ENCODE results near the gene TNFRSF1A. TPM values are rescaled to one million over a fixed set of nuclear protein-coding genes. Genes with fewer than 3 reads are reported as not detected.

Gene TNFRSF1A
- total and polyA plus RNA-seq, 9 of the 15 experiments (the other 6 are each of a cell fraction or from before 2014, with no cell fraction given) = 0.76 to 43.5 (median 30.0) TPM

DNA sequence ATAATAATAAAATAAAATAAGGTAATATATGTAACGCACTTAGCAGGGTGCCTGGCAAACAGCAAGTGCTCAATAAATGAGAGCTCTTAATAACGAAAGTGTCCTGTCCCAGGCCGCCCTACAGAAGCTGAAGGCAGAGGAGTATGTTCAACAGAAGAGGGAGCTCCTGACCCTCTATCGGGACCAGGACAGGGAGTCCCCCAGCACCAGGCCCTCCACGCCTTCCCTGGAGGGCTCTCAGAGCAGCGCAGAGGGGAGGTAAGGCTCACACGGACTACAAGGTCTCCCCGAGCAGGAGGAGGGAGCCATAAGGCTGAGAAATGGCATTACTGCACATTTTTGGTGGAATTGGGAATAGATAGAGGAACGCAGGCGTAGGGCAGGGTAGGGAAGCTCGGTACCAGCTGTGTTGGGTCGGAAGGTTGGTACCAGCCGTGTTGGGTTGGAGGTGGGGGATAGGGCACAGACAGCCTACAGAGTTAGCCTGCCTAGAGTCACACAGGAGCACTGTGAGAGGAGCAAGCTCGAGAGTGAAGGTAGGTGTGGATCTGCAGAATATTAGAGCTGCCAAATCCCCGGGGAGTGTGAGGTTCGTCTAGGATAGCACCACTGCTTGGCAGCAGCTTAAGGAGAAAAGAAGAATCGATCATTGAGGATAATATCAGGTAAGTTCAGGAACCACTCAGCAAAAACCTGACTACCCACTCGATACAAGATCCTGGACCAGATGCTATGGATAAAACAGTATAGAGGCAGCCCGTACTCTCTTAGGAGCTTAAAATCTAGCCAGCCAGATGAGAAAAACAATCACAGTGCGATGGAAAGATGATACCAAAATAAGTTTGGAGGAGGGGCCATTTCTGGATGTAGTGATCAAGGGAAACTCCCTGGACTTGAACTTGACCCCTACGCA is 15.3 kb downstream of the TNFRSF1A start:
- no peak overlapping the region for H3K4me2 ChIP-seq (ENCODE audit: insufficient read depth, low read length)
- H3K27me3 ChIP-seq (ENCODE audit: control insufficient read depth in 2 of 2, insufficient read depth in 2 of 2, low read length in 2 of 2) = no peaks in the 10 kb centered on the region
- ChIA-PET CTCF (ENCODE audit: low intra/inter-chr PET ratio) (interaction anchor here (1.9 kb wide), 1 partner anchor 139 kb away, joined by 9 read pairs; no protein-coding TSS in a partner anchor), POLR2A (interaction anchor here (0.6 to 3.3 kb wide), 8 partner anchors 11 to 144 kb away, joined by 3 to 38 read pairs (median 3); partner anchors contain the start of genes LTBR and VAMP1)
- BruUV-seq (replicated peaks) = no TSS peak
- no peaks in the 10 kb centered on the region for H3K9me1 ChIP-seq (ENCODE audit: control insufficient read depth, insufficient read depth, low read length)
- peak; percentile 81 for ATAC-seq
- peak; percentile 23 to 67 (median 48) for DNase-seq (ENCODE audit: extremely low read depth in 1 of 4, low spot score in 3 of 4)
- H2AFZ ChIP-seq (ENCODE audit: low read depth, low read length) = no peak overlapping the region
- H4K20me1 ChIP-seq (replicated peaks; ENCODE audit: control insufficient read depth, insufficient read depth, low read length) = no peaks in the 10 kb centered on the region
- no peak overlapping the region for H3K4me3 ChIP-seq
- 49% methylated on average over 16 of the region's 21 CpGs for WGBS (ENCODE audit: insufficient coverage, low coverage, missing lambda C conversion rate)
- H3K27ac ChIP-seq (ENCODE audit: extremely low read depth, low read depth, low read length) = no peak overlapping the region
- H3K9me3 ChIP-seq (replicated peaks; ENCODE audit: control insufficient read depth, insufficient read depth, low read depth, low read length) = no peaks in the 10 kb centered on the region
- H3K36me3 ChIP-seq (ENCODE audit: control insufficient read depth, insufficient read depth, low read length) = peaks cover 29% of the 10 kb centered on the region; the same call in 2 of the 3 replicates
- in situ Hi-C loops (cut with MboI) = no loop called here
- H3K79me2 ChIP-seq (ENCODE audit: control insufficient read depth, insufficient read depth, low read length) = no peaks in the 10 kb centered on the region
- peaks cover 16 to 19% of the 10 kb centered on the region in 2 experiments; a peak in 4 of 5 replicates for H3K4me1 ChIP-seq (replicated peaks in 1 of 2; ENCODE audit: control insufficient read depth in 2 of 2, insufficient read depth in 2 of 2, low read length in 2 of 2)
- no peak overlapping the region; a peak in 1 of 4 replicates for H3K9ac ChIP-seq (ENCODE audit: insufficient read depth in 1 of 2, low read depth in 2 of 2, low read length in 2 of 2)
- FAIRE-seq = peak; percentile 63
- intact Hi-C loops (cut with micrococcal nuclease) = loop anchor here (1.0 to 10.0 kb wide), 3 partner anchors 96 to 208 kb away; partner anchors contain the start of gene GAPDH
- 0 out of 2 replicates have a peak, but pooled peaks have one; percentile 37 for TF ChIP-seq POLR2A (conservative IDR thresholded peaks at IDR 0.05)
- TF ChIP-seq HNRNPLL (IDR thresholded peaks at IDR 0.05; ENCODE audit: low read depth, low read length, poor library complexity, severe bottlenecking) = no peak
- TF ChIP-seq ZKSCAN8 (CRISPR knock-in tag; IDR thresholded peaks at IDR 0.05) = peak; percentile 82
- TF ChIP-seq MEIS2 (IDR thresholded peaks at IDR 0.05; ENCODE audit: partially characterized antibody) = no peak
- TF ChIP-seq, protein P1, sequence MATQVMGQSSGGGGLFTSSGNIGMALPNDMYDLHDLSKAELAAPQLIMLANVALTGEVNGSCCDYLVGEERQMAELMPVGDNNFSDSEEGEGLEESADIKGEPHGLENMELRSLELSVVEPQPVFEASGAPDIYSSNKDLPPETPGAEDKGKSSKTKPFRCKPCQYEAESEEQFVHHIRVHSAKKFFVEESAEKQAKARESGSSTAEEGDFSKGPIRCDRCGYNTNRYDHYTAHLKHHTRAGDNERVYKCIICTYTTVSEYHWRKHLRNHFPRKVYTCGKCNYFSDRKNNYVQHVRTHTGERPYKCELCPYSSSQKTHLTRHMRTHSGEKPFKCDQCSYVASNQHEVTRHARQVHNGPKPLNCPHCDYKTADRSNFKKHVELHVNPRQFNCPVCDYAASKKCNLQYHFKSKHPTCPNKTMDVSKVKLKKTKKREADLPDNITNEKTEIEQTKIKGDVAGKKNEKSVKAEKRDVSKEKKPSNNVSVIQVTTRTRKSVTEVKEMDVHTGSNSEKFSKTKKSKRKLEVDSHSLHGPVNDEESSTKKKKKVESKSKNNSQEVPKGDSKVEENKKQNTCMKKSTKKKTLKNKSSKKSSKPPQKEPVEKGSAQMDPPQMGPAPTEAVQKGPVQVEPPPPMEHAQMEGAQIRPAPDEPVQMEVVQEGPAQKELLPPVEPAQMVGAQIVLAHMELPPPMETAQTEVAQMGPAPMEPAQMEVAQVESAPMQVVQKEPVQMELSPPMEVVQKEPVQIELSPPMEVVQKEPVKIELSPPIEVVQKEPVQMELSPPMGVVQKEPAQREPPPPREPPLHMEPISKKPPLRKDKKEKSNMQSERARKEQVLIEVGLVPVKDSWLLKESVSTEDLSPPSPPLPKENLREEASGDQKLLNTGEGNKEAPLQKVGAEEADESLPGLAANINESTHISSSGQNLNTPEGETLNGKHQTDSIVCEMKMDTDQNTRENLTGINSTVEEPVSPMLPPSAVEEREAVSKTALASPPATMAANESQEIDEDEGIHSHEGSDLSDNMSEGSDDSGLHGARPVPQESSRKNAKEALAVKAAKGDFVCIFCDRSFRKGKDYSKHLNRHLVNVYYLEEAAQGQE (IDR thresholded peaks at IDR 0.05; ENCODE audit: borderline replicate concordance) = peak; percentile 60; the same call in 1 of the 2 replicates
- TF ChIP-seq, protein P1 (CRISPR knock-in tag; IDR thresholded peaks at IDR 0.05; ENCODE audit: low read depth) = no peak
- no peak for TF ChIP-seq TCF7L2 (IDR thresholded peaks at IDR 0.05; ENCODE audit: low read depth, low read length)
- TF ChIP-seq, protein P2, sequence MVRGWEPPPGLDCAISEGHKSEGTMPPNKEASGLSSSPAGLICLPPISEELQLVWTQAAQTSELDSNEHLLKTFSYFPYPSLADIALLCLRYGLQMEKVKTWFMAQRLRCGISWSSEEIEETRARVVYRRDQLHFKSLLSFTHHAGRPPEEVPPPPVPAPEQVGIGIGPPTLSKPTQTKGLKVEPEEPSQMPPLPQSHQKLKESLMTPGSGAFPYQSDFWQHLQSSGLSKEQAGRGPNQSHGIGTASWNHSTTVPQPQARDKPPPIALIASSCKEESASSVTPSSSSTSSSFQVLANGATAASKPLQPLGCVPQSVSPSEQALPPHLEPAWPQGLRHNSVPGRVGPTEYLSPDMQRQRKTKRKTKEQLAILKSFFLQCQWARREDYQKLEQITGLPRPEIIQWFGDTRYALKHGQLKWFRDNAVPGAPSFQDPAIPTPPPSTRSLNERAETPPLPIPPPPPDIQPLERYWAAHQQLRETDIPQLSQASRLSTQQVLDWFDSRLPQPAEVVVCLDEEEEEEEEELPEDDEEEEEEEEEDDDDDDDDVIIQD (CRISPR knock-in tag; IDR thresholded peaks at IDR 0.05) = no peak
- TF ChIP-seq ZNF282 (CRISPR knock-in tag; IDR thresholded peaks at IDR 0.05) = no peak
- TF ChIP-seq ETV1 (tag; conservative IDR thresholded peaks at IDR 0.05; ENCODE audit: low read depth) = no peak
- TF ChIP-seq STAG1 (CRISPR knock-in tag; IDR thresholded peaks at IDR 0.05; ENCODE audit: borderline replicate concordance) = no peak
- peak; percentile 26; the same call in 1 of the 2 replicates for TF ChIP-seq SUPT5H (IDR thresholded peaks at IDR 0.05)

Measured in K562 (cell line).